ENCODE data around the gene PTPN23.
A peak's percentile ranks its signal among the peaks of the same experiment; 100 is the strongest.

Gene PTPN23

GRCh38 chr3:47418167-47419082 is 37.6 kb downstream of the PTPN23 start:
- Mint-ChIP-seq H3K9me3 (ENCODE audit: low read depth) (no peaks in the 10 kb centered on the region), H3K4me1 (ENCODE audit: low read depth) (peaks cover 16% of the 10 kb centered on the region), H3K27me3 (no peaks in the 10 kb centered on the region), H3K27ac (peak overlapping the region; percentile 10), H3K4me3 (no peak overlapping the region), H3K36me3 (no peaks in the 10 kb centered on the region)

- no peaks in the 10 kb centered on the region for H3K27me3 Mint-ChIP-seq
- no peak overlapping the region for H3K4me3 Mint-ChIP-seq
- H3K4me1 Mint-ChIP-seq (ENCODE audit: low read depth) = peaks cover 16% of the 10 kb centered on the region
- H3K36me3 Mint-ChIP-seq = no peaks in the 10 kb centered on the region
- H3K27ac Mint-ChIP-seq = peak overlapping the region; percentile 64
- no peaks in the 10 kb centered on the region for H3K9me3 Mint-ChIP-seq (ENCODE audit: low read depth)
Observed at GRCh38 chr3:47419083-47420043, 38.5 kb downstream of the PTPN23 start.

- Mint-ChIP-seq H3K4me1 (ENCODE audit: low read depth) (peaks cover 16% of the 10 kb centered on the region), H3K9me3 (ENCODE audit: low read depth) (no peaks in the 10 kb centered on the region), H3K27me3 (no peaks in the 10 kb centered on the region), H3K4me3 (no peak overlapping the region), H3K27ac (no peak overlapping the region), H3K36me3 (no peaks in the 10 kb centered on the region)
Observed at GRCh38 chr3:47420044-47420430, 39.2 kb downstream of the PTPN23 start.

GRCh38 chr3:47420511-47421484 is 40.0 kb downstream of the PTPN23 start:
- H3K4me1 Mint-ChIP-seq (ENCODE audit: low read depth) = peaks cover 16% of the 10 kb centered on the region
- H3K4me3 Mint-ChIP-seq = peak overlapping the region; percentile 85
- no peaks in the 10 kb centered on the region for H3K9me3 Mint-ChIP-seq (ENCODE audit: low read depth)
- no peaks in the 10 kb centered on the region for H3K27me3 Mint-ChIP-seq
- peak overlapping the region; percentile 99 for H3K27ac Mint-ChIP-seq
- H3K36me3 Mint-ChIP-seq = no peaks in the 10 kb centered on the region

GRCh38 chr3:47421741-47422649 is 41.2 kb downstream of the PTPN23 start:
- no peak overlapping the region for H3K4me3 Mint-ChIP-seq
- no peaks in the 10 kb centered on the region for H3K36me3 Mint-ChIP-seq

GRCh38 chr3:47422743-47423142 is 41.9 kb downstream of the PTPN23 start:
- Mint-ChIP-seq H3K27me3 (no peaks in the 10 kb centered on the region), H3K4me3 (no peak overlapping the region), H3K4me1 (ENCODE audit: low read depth) (peaks cover 16% of the 10 kb centered on the region), H3K36me3 (no peaks in the 10 kb centered on the region), H3K9me3 (ENCODE audit: low read depth) (no peaks in the 10 kb centered on the region), H3K27ac (peak overlapping the region; percentile 85)

More at GRCh38 chr3:47421741-47422649, 41.2 kb downstream of the PTPN23 start:
- Mint-ChIP-seq H3K27ac (peak overlapping the region; percentile 99), H3K27me3 (no peaks in the 10 kb centered on the region), H3K9me3 (ENCODE audit: low read depth) (no peaks in the 10 kb centered on the region), H3K4me1 (ENCODE audit: low read depth) (peaks cover 16% of the 10 kb centered on the region)

GRCh38 chr3:47423548-47424145 is 42.8 kb downstream of the PTPN23 start:
- Mint-ChIP-seq H3K36me3 (no peaks in the 10 kb centered on the region), H3K27me3 (no peaks in the 10 kb centered on the region), H3K4me3 (no peak overlapping the region), H3K9me3 (ENCODE audit: low read depth) (no peaks in the 10 kb centered on the region), H3K4me1 (ENCODE audit: low read depth) (peaks cover 16% of the 10 kb centered on the region), H3K27ac (peak overlapping the region; percentile 85)

GRCh38 chr3:47424434-47425382 is 43.9 kb downstream of the PTPN23 start:
- Mint-ChIP-seq H3K27me3 (no peaks in the 10 kb centered on the region), H3K36me3 (no peaks in the 10 kb centered on the region), H3K27ac (peak overlapping the region; percentile 18), H3K4me1 (ENCODE audit: low read depth) (peaks cover 13% of the 10 kb centered on the region), H3K4me3 (no peak overlapping the region), H3K9me3 (ENCODE audit: low read depth) (no peaks in the 10 kb centered on the region)

GRCh38 chr3:47425383-47425778 is 44.6 kb downstream of the PTPN23 start:
- Mint-ChIP-seq H3K36me3 (no peaks in the 10 kb centered on the region), H3K4me1 (ENCODE audit: low read depth) (peaks cover 13% of the 10 kb centered on the region), H3K27ac (no peak overlapping the region), H3K27me3 (no peaks in the 10 kb centered on the region), H3K9me3 (ENCODE audit: low read depth) (no peaks in the 10 kb centered on the region), H3K4me3 (no peak overlapping the region)

GRCh38 chr3:47425959-47426358 is 45.1 kb downstream of the PTPN23 start:
- H3K9me3 Mint-ChIP-seq (ENCODE audit: low read depth) = no peaks in the 10 kb centered on the region
- H3K4me1 Mint-ChIP-seq (ENCODE audit: low read depth) = peaks cover 11% of the 10 kb centered on the region
- no peak overlapping the region for H3K27ac Mint-ChIP-seq
- no peaks in the 10 kb centered on the region for H3K27me3 Mint-ChIP-seq
- no peak overlapping the region for H3K4me3 Mint-ChIP-seq
- H3K36me3 Mint-ChIP-seq = no peaks in the 10 kb centered on the region

- H3K36me3 Mint-ChIP-seq = peaks cover 3% of the 10 kb centered on the region
- no peaks in the 10 kb centered on the region for H3K9me3 Mint-ChIP-seq (ENCODE audit: low read depth)
- H3K4me1 Mint-ChIP-seq (ENCODE audit: low read depth) = peaks cover 4% of the 10 kb centered on the region
- no peaks in the 10 kb centered on the region for H3K27me3 Mint-ChIP-seq
- H3K4me3 Mint-ChIP-seq = no peak overlapping the region
- H3K27ac Mint-ChIP-seq = no peak overlapping the region
Observed at GRCh38 chr3:47427866-47428265, 47.0 kb downstream of the PTPN23 start.

- peaks cover 7% of the 10 kb centered on the region for H3K36me3 Mint-ChIP-seq
- H3K27ac Mint-ChIP-seq = no peak overlapping the region
- no peaks in the 10 kb centered on the region for H3K9me3 Mint-ChIP-seq (ENCODE audit: low read depth)
- H3K27me3 Mint-ChIP-seq = no peaks in the 10 kb centered on the region
- no peak overlapping the region for H3K4me3 Mint-ChIP-seq
- peaks cover 3% of the 10 kb centered on the region for H3K4me1 Mint-ChIP-seq (ENCODE audit: low read depth)
Observed at GRCh38 chr3:47428662-47429061, 47.8 kb downstream of the PTPN23 start.
